AG10803 (cell line): ENCODE measurements around the gene NCMAP.
A peak's percentile ranks its signal among the peaks of the same experiment; 100 is the strongest.

Experiments
- DNase-seq: peaks from one replicate; pipeline ENCODE4 v3.0.0; 2010; ENCODE audit warnings: low read depth
- H3K4me3 ChIP-seq: 2 replicates; pipeline ENCODE4 v1.5.1; 2011; ENCODE audit warnings: mild to moderate bottlenecking, low read length, control low read depth
- TF ChIP-seq, protein P1 (sequence below): conservative IDR thresholded peaks from 2 replicates; pipeline ENCODE4 v1.5.1; 2011; ENCODE audit warnings: mild to moderate bottlenecking, low read length, control low read depth, inconsistent platforms

NCMAP gene

GRCh38 chr1:24554714-24555113 lies 1.2 kb upstream of the NCMAP start:
- DNase-seq = no peak
- TF ChIP-seq, protein P1, sequence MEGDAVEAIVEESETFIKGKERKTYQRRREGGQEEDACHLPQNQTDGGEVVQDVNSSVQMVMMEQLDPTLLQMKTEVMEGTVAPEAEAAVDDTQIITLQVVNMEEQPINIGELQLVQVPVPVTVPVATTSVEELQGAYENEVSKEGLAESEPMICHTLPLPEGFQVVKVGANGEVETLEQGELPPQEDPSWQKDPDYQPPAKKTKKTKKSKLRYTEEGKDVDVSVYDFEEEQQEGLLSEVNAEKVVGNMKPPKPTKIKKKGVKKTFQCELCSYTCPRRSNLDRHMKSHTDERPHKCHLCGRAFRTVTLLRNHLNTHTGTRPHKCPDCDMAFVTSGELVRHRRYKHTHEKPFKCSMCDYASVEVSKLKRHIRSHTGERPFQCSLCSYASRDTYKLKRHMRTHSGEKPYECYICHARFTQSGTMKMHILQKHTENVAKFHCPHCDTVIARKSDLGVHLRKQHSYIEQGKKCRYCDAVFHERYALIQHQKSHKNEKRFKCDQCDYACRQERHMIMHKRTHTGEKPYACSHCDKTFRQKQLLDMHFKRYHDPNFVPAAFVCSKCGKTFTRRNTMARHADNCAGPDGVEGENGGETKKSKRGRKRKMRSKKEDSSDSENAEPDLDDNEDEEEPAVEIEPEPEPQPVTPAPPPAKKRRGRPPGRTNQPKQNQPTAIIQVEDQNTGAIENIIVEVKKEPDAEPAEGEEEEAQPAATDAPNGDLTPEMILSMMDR = no peak
- no peak overlapping the region for H3K4me3 ChIP-seq

- H3K4me3 ChIP-seq = no peak overlapping the region
- DNase-seq = no peak
- TF ChIP-seq, protein P1 = no peak
Observed at GRCh38 chr1:24556414-24556795, 518 bp downstream of the NCMAP start.

DNA sequence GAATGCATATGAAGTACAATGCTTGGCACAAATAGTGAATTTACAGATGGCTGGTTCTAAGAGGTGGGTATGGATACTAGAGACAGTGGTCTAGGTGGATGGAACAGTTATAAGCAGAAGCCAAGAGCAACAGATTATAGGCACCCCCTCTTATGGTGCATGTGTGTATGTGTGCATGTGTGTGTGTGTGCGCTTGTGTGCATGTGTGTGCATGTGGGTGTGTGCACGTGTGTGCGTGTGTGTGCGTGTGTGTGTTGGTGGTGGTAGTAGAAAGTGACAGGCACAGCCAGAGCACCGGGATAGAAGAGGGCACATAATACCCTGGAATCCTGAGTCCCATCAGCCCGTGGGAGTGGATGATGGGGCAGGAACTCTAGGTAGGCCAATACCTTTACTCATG lies 1.3 kb downstream of the NCMAP start:
- no peak for DNase-seq
- TF ChIP-seq, protein P1 = no peak
- H3K4me3 ChIP-seq = no peak overlapping the region

DNA sequence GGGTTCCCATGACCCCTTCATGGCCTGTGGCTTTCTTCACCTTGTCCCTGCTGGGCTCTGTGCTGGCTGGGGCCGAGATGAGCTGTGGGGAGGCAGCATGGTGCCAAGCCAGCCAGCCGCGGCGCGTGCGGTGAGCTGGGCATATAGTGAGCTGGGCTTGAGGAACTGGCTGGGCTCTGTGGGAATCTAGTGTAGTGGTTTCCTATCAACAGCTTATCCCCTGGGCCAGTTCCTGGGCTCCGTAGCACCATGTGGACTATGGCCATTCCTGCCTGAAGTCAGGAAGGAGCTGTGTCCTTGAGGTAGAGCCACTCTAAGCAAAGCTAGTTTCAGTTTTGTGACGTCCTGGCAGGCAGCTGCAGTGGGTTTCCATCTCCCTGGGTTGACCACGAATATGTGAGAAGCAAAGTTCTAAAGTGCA lies 1.8 kb downstream of the NCMAP start:
- H3K4me3 ChIP-seq = no peak overlapping the region
- TF ChIP-seq, protein P1 = no peak
- no peak for DNase-seq

- no peak overlapping the region for H3K4me3 ChIP-seq
- DNase-seq = no peak
- TF ChIP-seq, protein P1 = no peak
Observed at GRCh38 chr1:24558455-24558854, 2.6 kb downstream of the NCMAP start.

GRCh38 chr1:24558902-24559791 lies 3.3 kb downstream of the NCMAP start:
- DNase-seq = peak; percentile 48
- TF ChIP-seq, protein P1 = no peak

GRCh38 chr1:24560361-24560760 lies 4.5 kb downstream of the NCMAP start:
- TF ChIP-seq, protein P1 = no peak
- no peak overlapping the region for H3K4me3 ChIP-seq
- DNase-seq = no peak

More at GRCh38 chr1:24558902-24559791, 3.3 kb downstream of the NCMAP start:
- H3K4me3 ChIP-seq = no peak overlapping the region
